ENCODE results near the gene STEAP1B. TPM values are rescaled to one million over a fixed set of nuclear protein-coding genes. Genes with fewer than 3 reads are reported as not detected.
A peak's percentile ranks its signal among the peaks of the same experiment; 100 is the strongest.
"Not testable (repeated sequence)": the region's sequence is repeated elsewhere in the genome, so short reads cannot be mapped to it uniquely, and the experiment has no call there.

The STEAP1B gene
- total RNA-seq, 2 donors from 2014 or later: 0.47 TPM; not detected in 1

GRCh38 chr7:22470981-22471380, 29.0 kb downstream of the STEAP1B start:
- intact Hi-C loops (cut with DNase I, micrococcal nuclease): no loop called here
- ATAC-seq (no peak), DNase-seq (no peak)

- intact Hi-C loops (cut with DNase I, micrococcal nuclease): no loop called here
- peak; percentile 78 for ATAC-seq
Measured at GRCh38 chr7:22469371-22470143, 30.4 kb downstream of the STEAP1B start.

GRCh38 chr7:22468609-22469008, 31.4 kb downstream of the STEAP1B start:
- no peak for ATAC-seq
- DNase-seq: no peak
- intact Hi-C loops (cut with DNase I, micrococcal nuclease): no loop called here

More at GRCh38 chr7:22469371-22470143, 30.4 kb downstream of the STEAP1B start:
- no peak for DNase-seq

GRCh38 chr7:22464299-22464698, 35.7 kb downstream of the STEAP1B start:
- no peak for DNase-seq
- no peak for ATAC-seq
- intact Hi-C loops (cut with DNase I, micrococcal nuclease): no loop called here

- no peak for ATAC-seq
- DNase-seq: no peak
- intact Hi-C loops (cut with DNase I, micrococcal nuclease): no loop called here
Measured at GRCh38 chr7:22460363-22460988, 39.5 kb downstream of the STEAP1B start.

GRCh38 chr7:22457471-22457870, 42.5 kb downstream of the STEAP1B start:
- intact Hi-C loops (cut with DNase I, micrococcal nuclease): no loop called here
- ATAC-seq (no peak), DNase-seq (no peak)

- no peak for ATAC-seq
- no peak for DNase-seq
- intact Hi-C loops (cut with DNase I, micrococcal nuclease): no loop called here
Measured at GRCh38 chr7:22454446-22454845, 45.5 kb downstream of the STEAP1B start.

GRCh38 chr7:22452960-22453558, 46.9 kb downstream of the STEAP1B start:
- ATAC-seq (no peak), DNase-seq (no peak)
- intact Hi-C loops (cut with DNase I, micrococcal nuclease): no loop called here

- DNase-seq (peak; percentile 42 to 84), ATAC-seq (peak; percentile 94)
- intact Hi-C loops (cut with DNase I, micrococcal nuclease): no loop called here
Measured at GRCh38 chr7:22452142-22452959, 47.6 kb downstream of the STEAP1B start.

- ATAC-seq; DNase-seq; intact Hi-C loops (cut with DNase I, micrococcal nuclease): not testable (repeated sequence)
Measured at GRCh38 chr7:22450013-22450412, 50.0 kb downstream of the STEAP1B start.

GRCh38 chr7:22447762-22448161, 52.2 kb downstream of the STEAP1B start:
- intact Hi-C loops (cut with DNase I, micrococcal nuclease): no loop called here
- ATAC-seq: no peak
- no peak for DNase-seq

GRCh38 chr7:22447008-22447407, 53.0 kb downstream of the STEAP1B start:
- intact Hi-C loops (cut with DNase I, micrococcal nuclease): no loop called here
- no peak for ATAC-seq
- no peak for DNase-seq

- intact Hi-C loops (cut with DNase I, micrococcal nuclease): no loop called here
- DNase-seq: no peak
- no peak for ATAC-seq
Measured at GRCh38 chr7:22445853-22446252, 54.1 kb downstream of the STEAP1B start.

GRCh38 chr7:22445140-22445743, 54.7 kb downstream of the STEAP1B start:
- ATAC-seq (peak; percentile 66), DNase-seq (peak; percentile 74 to 83)
- intact Hi-C loops (cut with DNase I, micrococcal nuclease): no loop called here

- intact Hi-C loops (cut with DNase I, micrococcal nuclease): no loop called here
- DNase-seq (peak; percentile 50 to 75), ATAC-seq (peak; percentile 56)
Measured at GRCh38 chr7:22444181-22444971, 55.6 kb downstream of the STEAP1B start.

- DNase-seq: peak; percentile 34 to 74
- intact Hi-C loops (cut with DNase I, micrococcal nuclease): no loop called here
- ATAC-seq: peak; percentile 83
Measured at GRCh38 chr7:22443370-22444180, 56.4 kb downstream of the STEAP1B start.

- intact Hi-C loops (cut with DNase I, micrococcal nuclease): no loop called here
- DNase-seq: peak in 1 of 2 donors; percentile 9
- peak; percentile 11 for ATAC-seq
Measured at GRCh38 chr7:22442882-22443369, 57.1 kb downstream of the STEAP1B start.

Measured in left colon (tissue), 2 donors.